HEK293 (cell line): ENCODE measurements around the gene PERM1.

Experiments used
- CTCF ChIA-PET: fragments of 350-600 bp; formaldehyde crosslinking; extraction: SDS; loops from one replicate; lab custom pipeline; 2021; ENCODE audit warnings: antibody characterized with exemption; lab: Yijun Ruan, JAX
- POLR2A ChIA-PET: fragments of 300-600 bp; formaldehyde crosslinking; extraction: SDS; loops from one replicate; lab custom pipeline; 2020; ENCODE audit warnings: antibody characterized with exemption, inconsistent platforms; lab: Yijun Ruan, JAX
- H3K27ac ChIP-seq: fragments of 200-500 bp; sonication (Bioruptor generic); 2 replicates; pipeline ENCODE4 v1.5.1; 2014; ENCODE audit warnings: low read depth, low read length, control low read depth, inconsistent platforms; ENCODE audit errors: extremely low read depth
- H3K36me3 ChIP-seq, 2 experiments: fragments of 200-500 bp in 1 of 2; sonication (Bioruptor generic) in 1 of 2; 1 replicate in 1 of 2; 2 replicates in 1 of 2; pipeline ENCODE4 v1.5.1; 2014 to 2017; ENCODE audit warnings: inconsistent platforms in 2 of 2, low read length in 2 of 2; ENCODE audit not compliant: control insufficient read depth in 2 of 2, insufficient read depth in 1 of 2
- H3K4me1 ChIP-seq: fragments of 200-500 bp; sonication (Bioruptor generic); 2 replicates; pipeline ENCODE4 v1.5.1; 2014; ENCODE audit warnings: mild to moderate bottlenecking, low read length, inconsistent platforms; ENCODE audit not compliant: control insufficient read depth, insufficient read depth
- H3K4me3 ChIP-seq: 2 replicates; pipeline ENCODE4 v1.5.1; 2011; ENCODE audit warnings: low read depth, mild to moderate bottlenecking, control low read depth, low read length, moderate library complexity
- H3K9me3 ChIP-seq: fragments of 200-500 bp; sonication (Bioruptor generic); 2 replicates; pipeline ENCODE4 v1.5.1; 2014; ENCODE audit warnings: low read depth, low read length, inconsistent platforms; ENCODE audit not compliant: control insufficient read depth, insufficient read depth
- ATF2 ChIP-seq: fragments of 450-650 bp; formaldehyde crosslinking; IDR thresholded peaks from 2 replicates; pipeline ENCODE4 v1.5.1; 2016; ENCODE audit warnings: missing biosample characterization, missing genetic modification characterization, low read depth
- BCL11B ChIP-seq: fragments of 450-650 bp; formaldehyde crosslinking; IDR thresholded peaks from 2 replicates; pipeline ENCODE4 v1.5.1; 2016; ENCODE audit warnings: low read depth, missing biosample characterization, missing genetic modification characterization
- GLI4 ChIP-seq: fragments of 450-650 bp; formaldehyde crosslinking; IDR thresholded peaks from 2 replicates; pipeline ENCODE4 v1.5.1; 2016; ENCODE audit warnings: missing biosample characterization, missing genetic modification characterization
- GLIS1 ChIP-seq: fragments of 450-650 bp; formaldehyde crosslinking; IDR thresholded peaks from 2 replicates; pipeline ENCODE4 v1.5.1; 2016; ENCODE audit warnings: missing biosample characterization, missing genetic modification characterization
- HIC1 ChIP-seq: fragments of 450-650 bp; formaldehyde crosslinking; IDR thresholded peaks from 2 replicates; pipeline ENCODE4 v1.5.1; 2016; ENCODE audit warnings: missing biosample characterization, missing genetic modification characterization
- IKZF3 ChIP-seq: fragments of 450-650 bp; IDR thresholded peaks from 2 replicates; pipeline ENCODE4 v1.5.0; 2018; ENCODE audit warnings: missing biosample characterization, mild to moderate bottlenecking, missing genetic modification characterization, moderate library complexity
- KLF10 ChIP-seq: fragments of 450-650 bp; IDR thresholded peaks from 2 replicates; pipeline ENCODE4 v1.5.1; 2018; ENCODE audit warnings: missing biosample characterization, mild to moderate bottlenecking, missing genetic modification characterization
- KLF17 ChIP-seq: fragments of 450-650 bp; formaldehyde crosslinking; IDR thresholded peaks from 2 replicates; pipeline ENCODE4 v1.5.1; 2016; ENCODE audit warnings: missing biosample characterization, missing genetic modification characterization
- TRIM28 ChIP-seq: IDR thresholded peaks from 2 replicates; pipeline ENCODE4 v1.6.1; 2011; ENCODE audit warnings: low read length, control low read depth, borderline replicate concordance
- WT1 ChIP-seq: fragments of 450-650 bp; formaldehyde crosslinking; IDR thresholded peaks from 2 replicates; pipeline ENCODE4 v1.5.1; 2016; ENCODE audit warnings: missing biosample characterization, missing genetic modification characterization
- ZBTB20 ChIP-seq: fragments of 450-650 bp; formaldehyde crosslinking; IDR thresholded peaks from 2 replicates; pipeline ENCODE4 v1.5.1; 2016; ENCODE audit warnings: missing biosample characterization, missing genetic modification characterization
- ZEB2 ChIP-seq: fragments of 450-650 bp; formaldehyde crosslinking; IDR thresholded peaks from 2 replicates; pipeline ENCODE4 v1.5.1; 2016; ENCODE audit warnings: missing biosample characterization, missing genetic modification characterization
- ZIC2 ChIP-seq: fragments of 450-650 bp; formaldehyde crosslinking; IDR thresholded peaks from 2 replicates; pipeline ENCODE4 v1.5.1; 2016; ENCODE audit warnings: missing biosample characterization, missing genetic modification characterization
- ZNF24 ChIP-seq: fragments of 450-650 bp; formaldehyde crosslinking; IDR thresholded peaks from 2 replicates; pipeline ENCODE4 v1.5.1; 2016; ENCODE audit warnings: missing biosample characterization, missing genetic modification characterization
- ZNF366 ChIP-seq: fragments of 450-650 bp; formaldehyde crosslinking; conservative IDR thresholded peaks from 2 replicates; pipeline ENCODE4 v1.5.1; 2016; ENCODE audit warnings: missing biosample characterization, missing genetic modification characterization
- ZNF398 ChIP-seq: fragments of 450-650 bp; formaldehyde crosslinking; IDR thresholded peaks from 2 replicates; pipeline ENCODE4 v1.5.1; 2017; ENCODE audit warnings: missing biosample characterization, missing genetic modification characterization
- ZNF544 ChIP-seq: fragments of 450-650 bp; formaldehyde crosslinking; IDR thresholded peaks from 2 replicates; pipeline ENCODE4 v1.5.0; 2017; ENCODE audit warnings: missing biosample characterization, missing genetic modification characterization
- ZNF704 ChIP-seq: fragments of 450-650 bp; formaldehyde crosslinking; IDR thresholded peaks from 2 replicates; pipeline ENCODE4 v1.5.1; 2016; ENCODE audit warnings: missing biosample characterization, missing genetic modification characterization
- ZNF843 ChIP-seq: fragments of 450-650 bp; formaldehyde crosslinking; IDR thresholded peaks from 2 replicates; pipeline ENCODE4 v1.5.1; 2016; ENCODE audit warnings: missing biosample characterization, missing genetic modification characterization
- ZSCAN30 ChIP-seq: fragments of 450-650 bp; IDR thresholded peaks from 2 replicates; pipeline ENCODE4 v1.5.1; 2018; ENCODE audit warnings: missing biosample characterization, mild to moderate bottlenecking, missing genetic modification characterization, moderate library complexity
- ZXDB ChIP-seq: fragments of 450-650 bp; formaldehyde crosslinking; IDR thresholded peaks from 2 replicates; pipeline ENCODE4 v1.5.1; 2016; ENCODE audit warnings: missing biosample characterization, missing genetic modification characterization

PERM1 gene

GRCh38 chr1:945688-946556 lies 36.0 kb downstream of the PERM1 start:
- POLR2A ChIA-PET, result interaction anchor here (1.4 to 9.4 kb wide), 4 partner anchors 15 to 40 kb away, joined by 3 to 111 read pairs (median 8); partner anchors contain the start of gene PLEKHN1

GRCh38 chr1:944341-945325 lies 37.3 kb downstream of the PERM1 start:
- Histone ChIP-seq H3K4me3 (no peak overlapping the region), H3K4me1 (peaks cover 28% of the 10 kb centered on the region), H3K9me3 (no peaks in the 10 kb centered on the region), H3K36me3 (peaks cover 0 to 67% of the 10 kb centered on the region in 2 experiments; a peak in 1 of 3 replicates), H3K27ac (peak overlapping the region; percentile 98)
- ChIA-PET POLR2A (interaction anchor here (1.0 to 9.4 kb wide), 10 partner anchors 8 to 144 kb away, joined by 4 to 111 read pairs (median 8); partner anchors contain the start of gene PLEKHN1), CTCF (interaction anchor here (1.2 kb wide), 1 partner anchor 8 kb away, joined by 4 read pairs; no protein-coding TSS in a partner anchor)
- TF ChIP-seq ZNF704 (tag by site-specific recombination) (no peak), ZEB2 (tag by site-specific recombination) (0 out of 2 replicates have a peak, but pooled peaks have one; percentile 37), ZBTB20 (tag by site-specific recombination) (no peak), GLI4 (tag by site-specific recombination) (no peak; the same call in 1 of the 2 replicates), TRIM28 (0 out of 2 replicates have a peak, but pooled peaks have one; percentile 2), ZNF398 (peak; percentile 28; the same call in 1 of the 2 replicates), ZIC2 (peak; percentile 94), ATF2 (tag by site-specific recombination) (peak; percentile 62; the same call in 1 of the 2 replicates), ZNF843 (tag by site-specific recombination) (no peak), ZXDB (peak; percentile 51; the same call in 1 of the 2 replicates), ZSCAN30 (tag by site-specific recombination) (peak; percentile 26; the same call in 1 of the 2 replicates), GLIS1 (tag by site-specific recombination) (peak; percentile 97), KLF17 (peak; percentile 87), IKZF3 (tag by site-specific recombination) (0 out of 2 replicates have a peak, but pooled peaks have one; percentile 7), KLF10 (peak; percentile 86; the same call in 1 of the 2 replicates), ZNF24 (tag by site-specific recombination) (no peak), ZNF366 (tag by site-specific recombination) (peak; percentile 5; the same call in 1 of the 2 replicates)

More at GRCh38 chr1:945688-946556, 36.0 kb downstream of the PERM1 start:
- no peak overlapping the region for H3K4me3 ChIP-seq
- CTCF ChIA-PET, result interaction anchor here (0.9 kb wide), 2 partner anchors 26 to 77 kb away, joined by 3 read pairs; no protein-coding TSS in a partner anchor
- H3K27ac ChIP-seq, result peak overlapping the region; percentile 98
- TF ChIP-seq HIC1 (tag by site-specific recombination) (peak; percentile 82; the same call in 1 of the 2 replicates), ZNF544 (tag by site-specific recombination) (no peak), BCL11B (tag by site-specific recombination) (peak; percentile 67), WT1 (tag by site-specific recombination) (0 out of 2 replicates have a peak, but pooled peaks have one; percentile 4)
- H3K4me1 ChIP-seq, result peaks cover 19% of the 10 kb centered on the region
- H3K36me3 ChIP-seq, result peaks cover 3 to 78% of the 10 kb centered on the region in 2 experiments; a peak in 2 of 3 replicates
- H3K9me3 ChIP-seq, result no peaks in the 10 kb centered on the region
